ENCODE measurements around the gene ZNF205.
A peak's percentile ranks its signal among the peaks of the same experiment; 100 is the strongest.
"Not testable (repeated sequence)": the region's sequence is repeated elsewhere in the genome, so short reads cannot be mapped to it uniquely, and the experiment has no call there.

ZNF205 gene

GRCh38 chr16:3131755-3132377 lies 19.5 kb downstream of the ZNF205 start:
- DNase-seq (ENCODE audit: low read depth) = no peak

GRCh38 chr16:3133844-3134243 lies 21.5 kb downstream of the ZNF205 start:
- DNase-seq (ENCODE audit: low read depth) = no peak

GRCh38 chr16:3134338-3135125 lies 22.1 kb downstream of the ZNF205 start, which contains the start of gene ZNF213:
TSS of gene ZNF213 (plus strand) at chr16:3135029. CDS start at chr16:3137281, 2,252 bp downstream.
- DNase-seq (ENCODE audit: low read depth) = peak; percentile 76

GRCh38 chr16:3135126-3135715 lies 22.8 kb downstream of the ZNF205 start:
- DNase-seq (ENCODE audit: low read depth) = no peak

GRCh38 chr16:3137267-3137666 lies 24.9 kb downstream of the ZNF205 start:
- no peak for DNase-seq (ENCODE audit: low read depth)

GRCh38 chr16:3138342-3138741 lies 26.0 kb downstream of the ZNF205 start:
- no peak for DNase-seq (ENCODE audit: low read depth)

- DNase-seq (ENCODE audit: low read depth) = no peak
These were observed 26.5 kb downstream of the ZNF205 start for GRCh38 chr16:3138823-3139426.

- DNase-seq (ENCODE audit: low read depth) = not testable (repeated sequence)
These were observed 27.2 kb downstream of the ZNF205 start for GRCh38 chr16:3139561-3139960.

GRCh38 chr16:3140603-3141427 lies 28.4 kb downstream of the ZNF205 start:
- DNase-seq (ENCODE audit: low read depth) = no peak

GRCh38 chr16:3141781-3142311 lies 29.5 kb downstream of the ZNF205 start:
- no peak for DNase-seq (ENCODE audit: low read depth)

GRCh38 chr16:3142327-3142726 lies 29.9 kb downstream of the ZNF205 start:
- no peak for DNase-seq (ENCODE audit: low read depth)

GRCh38 chr16:3142770-3143169 lies 30.4 kb downstream of the ZNF205 start:
- DNase-seq (ENCODE audit: low read depth) = no peak

GRCh38 chr16:3143189-3143588 lies 30.8 kb downstream of the ZNF205 start:
- no peak for DNase-seq (ENCODE audit: low read depth)

- DNase-seq (ENCODE audit: low read depth) = no peak
These were observed 31.4 kb downstream of the ZNF205 start for GRCh38 chr16:3143598-3144320.

GRCh38 chr16:3144321-3144983 lies 32.1 kb downstream of the ZNF205 start:
- DNase-seq (ENCODE audit: low read depth) = no peak

GRCh38 chr16:3145151-3145550 lies 32.8 kb downstream of the ZNF205 start:
- no peak for DNase-seq (ENCODE audit: low read depth)

GRCh38 chr16:3145660-3146059 lies 33.3 kb downstream of the ZNF205 start:
- DNase-seq (ENCODE audit: low read depth) = no peak

- DNase-seq (ENCODE audit: low read depth) = no peak
These were observed 34.8 kb downstream of the ZNF205 start for GRCh38 chr16:3147046-3147756.

- DNase-seq (ENCODE audit: low read depth) = no peak
These were observed 35.3 kb downstream of the ZNF205 start for GRCh38 chr16:3147757-3148104.
